ENCODE measurements around the gene ALDH2.

ALDH2 gene

DNA sequence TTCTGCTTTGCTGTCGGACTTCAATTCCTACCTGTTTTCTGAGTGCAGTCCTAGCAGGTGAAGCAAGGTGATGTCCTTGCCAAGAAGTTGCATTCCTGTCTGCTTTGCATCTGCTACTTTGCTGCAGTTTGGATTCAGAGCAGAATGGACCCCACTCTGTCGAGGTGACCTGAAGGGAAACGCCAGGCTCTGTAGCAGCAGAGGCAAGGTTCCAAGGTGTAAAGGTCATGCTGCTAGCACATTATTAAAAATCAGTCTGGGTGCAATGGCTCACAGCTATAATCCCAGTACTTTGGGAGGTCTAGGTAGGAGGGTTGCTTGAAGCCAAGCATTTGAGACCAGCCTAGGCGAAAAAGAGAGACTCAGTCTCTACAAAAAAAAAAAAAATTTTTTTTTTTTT is 17.3 kb upstream of the ALDH2 start:
- no peak for DNase-seq (ENCODE audit: low read depth)
- H3K4me3 ChIP-seq (ENCODE audit: control insufficient read depth, low read depth, low read length) = no peak overlapping the region
- TF ChIP-seq, protein P1, sequence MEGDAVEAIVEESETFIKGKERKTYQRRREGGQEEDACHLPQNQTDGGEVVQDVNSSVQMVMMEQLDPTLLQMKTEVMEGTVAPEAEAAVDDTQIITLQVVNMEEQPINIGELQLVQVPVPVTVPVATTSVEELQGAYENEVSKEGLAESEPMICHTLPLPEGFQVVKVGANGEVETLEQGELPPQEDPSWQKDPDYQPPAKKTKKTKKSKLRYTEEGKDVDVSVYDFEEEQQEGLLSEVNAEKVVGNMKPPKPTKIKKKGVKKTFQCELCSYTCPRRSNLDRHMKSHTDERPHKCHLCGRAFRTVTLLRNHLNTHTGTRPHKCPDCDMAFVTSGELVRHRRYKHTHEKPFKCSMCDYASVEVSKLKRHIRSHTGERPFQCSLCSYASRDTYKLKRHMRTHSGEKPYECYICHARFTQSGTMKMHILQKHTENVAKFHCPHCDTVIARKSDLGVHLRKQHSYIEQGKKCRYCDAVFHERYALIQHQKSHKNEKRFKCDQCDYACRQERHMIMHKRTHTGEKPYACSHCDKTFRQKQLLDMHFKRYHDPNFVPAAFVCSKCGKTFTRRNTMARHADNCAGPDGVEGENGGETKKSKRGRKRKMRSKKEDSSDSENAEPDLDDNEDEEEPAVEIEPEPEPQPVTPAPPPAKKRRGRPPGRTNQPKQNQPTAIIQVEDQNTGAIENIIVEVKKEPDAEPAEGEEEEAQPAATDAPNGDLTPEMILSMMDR (conservative IDR thresholded peaks at IDR 0.05; ENCODE audit: control insufficient read depth, insufficient read depth, low read depth, low read length) = no peak

- DNase-seq (ENCODE audit: low read depth) = peak; percentile 69
- TF ChIP-seq, protein P1 (conservative IDR thresholded peaks at IDR 0.05; ENCODE audit: control insufficient read depth, insufficient read depth, low read depth, low read length) = peak; percentile 73
- H3K4me3 ChIP-seq (ENCODE audit: control insufficient read depth, low read depth, low read length) = no peak overlapping the region
These were observed 13.4 kb upstream of the ALDH2 start for GRCh38 chr12:111753144-111753881.

DNA sequence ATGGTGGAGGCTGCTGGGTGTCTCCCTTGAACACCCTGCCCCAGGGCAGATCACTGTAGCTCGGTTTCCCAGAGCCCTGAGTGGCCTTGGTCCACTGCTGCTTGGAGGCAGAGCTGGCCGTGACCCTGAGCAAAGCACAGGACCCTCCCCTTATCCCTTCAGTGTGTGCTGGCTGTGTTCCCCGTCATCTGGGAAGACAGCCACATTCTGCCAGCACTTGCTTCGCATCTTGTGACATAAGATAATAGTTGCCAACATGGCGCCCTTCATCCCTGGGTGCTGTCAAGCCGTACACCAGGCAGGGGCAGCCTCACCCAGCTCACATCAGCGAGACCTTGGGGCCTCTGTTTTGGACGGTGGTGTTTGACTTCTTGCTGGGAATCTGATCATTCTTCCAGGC is 12.1 kb upstream of the ALDH2 start:
- no peak for DNase-seq (ENCODE audit: low read depth)
- TF ChIP-seq, protein P1 (conservative IDR thresholded peaks at IDR 0.05; ENCODE audit: control insufficient read depth, insufficient read depth, low read depth, low read length) = no peak
- H3K4me3 ChIP-seq (ENCODE audit: control insufficient read depth, low read depth, low read length) = no peak overlapping the region

DNA sequence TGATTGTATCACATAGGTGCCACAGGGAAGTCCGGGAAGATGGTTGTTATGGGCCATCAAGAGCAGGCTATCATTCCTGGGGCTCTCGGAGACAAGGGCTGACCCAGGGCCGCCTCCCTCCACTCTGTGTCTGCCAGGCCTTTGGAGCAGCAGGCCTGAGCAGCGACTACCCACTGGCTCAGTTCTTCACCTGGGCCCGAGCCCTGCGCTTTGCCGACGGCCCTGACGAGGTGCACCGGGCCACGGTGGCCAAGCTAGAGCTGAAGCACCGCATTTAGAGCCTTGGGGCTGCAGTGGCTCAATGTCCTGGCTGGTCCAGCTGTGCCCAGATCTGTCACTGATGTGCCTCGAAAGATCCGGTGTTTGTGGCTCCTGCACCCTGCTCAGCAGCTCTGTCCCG is 10.5 kb upstream of the ALDH2 start:
- TF ChIP-seq, protein P1 (conservative IDR thresholded peaks at IDR 0.05; ENCODE audit: control insufficient read depth, insufficient read depth, low read depth, low read length) = no peak
- no peak overlapping the region for H3K4me3 ChIP-seq (ENCODE audit: control insufficient read depth, low read depth, low read length)
- DNase-seq (ENCODE audit: low read depth) = no peak

DNA sequence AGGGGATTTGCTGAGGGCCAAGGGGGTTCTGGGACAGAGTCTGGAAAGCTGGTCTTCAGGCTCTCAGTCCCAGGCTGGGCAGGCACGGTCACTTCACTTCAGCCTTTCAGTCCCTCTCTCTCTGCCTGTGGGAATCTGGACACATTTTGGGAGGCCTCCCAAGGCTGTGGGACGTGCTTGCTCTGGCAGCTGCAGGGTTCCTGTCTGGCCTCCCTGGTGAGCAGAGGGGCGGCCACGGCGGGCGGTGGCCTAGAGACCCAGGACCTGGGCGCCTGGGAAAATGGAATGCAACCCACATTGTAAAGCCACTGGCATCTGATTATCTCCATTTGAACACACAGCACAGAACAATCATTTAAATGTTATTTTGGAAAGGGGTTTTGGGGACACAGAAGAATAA is 10.1 kb upstream of the ALDH2 start:
- TF ChIP-seq, protein P1 (conservative IDR thresholded peaks at IDR 0.05; ENCODE audit: control insufficient read depth, insufficient read depth, low read depth, low read length) = no peak
- no peak for DNase-seq (ENCODE audit: low read depth)
- H3K4me3 ChIP-seq (ENCODE audit: control insufficient read depth, low read depth, low read length) = no peak overlapping the region

GRCh38 chr12:111757361-111758119 is 9.2 kb upstream of the ALDH2 start:
- TF ChIP-seq, protein P1 (conservative IDR thresholded peaks at IDR 0.05; ENCODE audit: control insufficient read depth, insufficient read depth, low read depth, low read length) = no peak
- DNase-seq (ENCODE audit: low read depth) = peak; percentile 33
- H3K4me3 ChIP-seq (ENCODE audit: control insufficient read depth, low read depth, low read length) = no peak overlapping the region
